Neural cell (in vitro differentiated cells): ENCODE measurements around the gene GRHL3.

Source experiments
- EP300 ChIP-seq: fragments of 450-650 bp; conservative IDR thresholded peaks from 2 replicates; pipeline ENCODE4 v1.6.1; 2014; ENCODE audit warnings: antibody characterized with exemption, mild to moderate bottlenecking, moderate library complexity; ENCODE audit not compliant: poor library complexity, severe bottlenecking
- EZH2 ChIP-seq: fragments of 200-600, 300-800 bp; shearing (Covaris generic), sonication (generic); IDR thresholded peaks from 2 replicates; pipeline ENCODE4 v1.6.1; 2014; ENCODE audit warnings: antibody characterized with exemption, low read length, borderline replicate concordance, mild to moderate bottlenecking; ENCODE audit not compliant: insufficient read depth, poor library complexity, severe bottlenecking
- POLR2AphosphoS5 ChIP-seq: IDR thresholded peaks from 2 replicates; pipeline ENCODE4 v1.6.1; 2012
- RAD21 ChIP-seq: fragments of 450-650 bp; conservative IDR thresholded peaks from 2 replicates; pipeline ENCODE4 v1.6.1; 2014; ENCODE audit warnings: antibody characterized with exemption, mild to moderate bottlenecking, moderate library complexity
- TF ChIP-seq, protein P1 (sequence below): fragments of 450-650 bp; IDR thresholded peaks from 2 replicates; pipeline ENCODE4 v1.5.1; 2014; ENCODE audit warnings: antibody characterized with exemption, mild to moderate bottlenecking, moderate library complexity; ENCODE audit not compliant: poor library complexity, severe bottlenecking
- TF ChIP-seq, protein P2 (sequence below): IDR thresholded peaks from 2 replicates; pipeline ENCODE4 v1.6.1; 2012; ENCODE audit warnings: borderline replicate concordance

DNA sequence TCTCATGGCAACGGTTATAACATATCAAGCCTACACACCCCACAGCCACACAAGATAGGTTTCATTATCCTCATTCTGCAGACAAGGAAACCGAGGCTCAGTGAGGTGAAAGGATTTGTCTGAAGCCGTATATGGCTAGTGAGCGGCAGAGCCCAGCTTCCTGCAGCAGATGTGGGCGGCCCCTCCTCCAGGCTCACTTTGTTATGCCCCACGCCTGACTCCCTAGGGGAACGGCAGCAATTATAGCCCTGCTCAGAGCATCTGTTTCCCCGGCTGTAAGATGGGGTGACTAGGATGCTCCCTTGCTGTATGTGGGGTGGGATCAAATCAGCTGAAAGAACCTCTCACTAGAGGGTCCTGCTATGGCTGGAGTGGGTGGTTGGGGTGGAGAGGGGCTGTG lies 22.1 kb downstream of the GRHL3 start:
- TF ChIP-seq, protein P1, sequence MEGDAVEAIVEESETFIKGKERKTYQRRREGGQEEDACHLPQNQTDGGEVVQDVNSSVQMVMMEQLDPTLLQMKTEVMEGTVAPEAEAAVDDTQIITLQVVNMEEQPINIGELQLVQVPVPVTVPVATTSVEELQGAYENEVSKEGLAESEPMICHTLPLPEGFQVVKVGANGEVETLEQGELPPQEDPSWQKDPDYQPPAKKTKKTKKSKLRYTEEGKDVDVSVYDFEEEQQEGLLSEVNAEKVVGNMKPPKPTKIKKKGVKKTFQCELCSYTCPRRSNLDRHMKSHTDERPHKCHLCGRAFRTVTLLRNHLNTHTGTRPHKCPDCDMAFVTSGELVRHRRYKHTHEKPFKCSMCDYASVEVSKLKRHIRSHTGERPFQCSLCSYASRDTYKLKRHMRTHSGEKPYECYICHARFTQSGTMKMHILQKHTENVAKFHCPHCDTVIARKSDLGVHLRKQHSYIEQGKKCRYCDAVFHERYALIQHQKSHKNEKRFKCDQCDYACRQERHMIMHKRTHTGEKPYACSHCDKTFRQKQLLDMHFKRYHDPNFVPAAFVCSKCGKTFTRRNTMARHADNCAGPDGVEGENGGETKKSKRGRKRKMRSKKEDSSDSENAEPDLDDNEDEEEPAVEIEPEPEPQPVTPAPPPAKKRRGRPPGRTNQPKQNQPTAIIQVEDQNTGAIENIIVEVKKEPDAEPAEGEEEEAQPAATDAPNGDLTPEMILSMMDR, result no peak
- TF ChIP-seq EP300, result no peak
- TF ChIP-seq, protein P2, sequence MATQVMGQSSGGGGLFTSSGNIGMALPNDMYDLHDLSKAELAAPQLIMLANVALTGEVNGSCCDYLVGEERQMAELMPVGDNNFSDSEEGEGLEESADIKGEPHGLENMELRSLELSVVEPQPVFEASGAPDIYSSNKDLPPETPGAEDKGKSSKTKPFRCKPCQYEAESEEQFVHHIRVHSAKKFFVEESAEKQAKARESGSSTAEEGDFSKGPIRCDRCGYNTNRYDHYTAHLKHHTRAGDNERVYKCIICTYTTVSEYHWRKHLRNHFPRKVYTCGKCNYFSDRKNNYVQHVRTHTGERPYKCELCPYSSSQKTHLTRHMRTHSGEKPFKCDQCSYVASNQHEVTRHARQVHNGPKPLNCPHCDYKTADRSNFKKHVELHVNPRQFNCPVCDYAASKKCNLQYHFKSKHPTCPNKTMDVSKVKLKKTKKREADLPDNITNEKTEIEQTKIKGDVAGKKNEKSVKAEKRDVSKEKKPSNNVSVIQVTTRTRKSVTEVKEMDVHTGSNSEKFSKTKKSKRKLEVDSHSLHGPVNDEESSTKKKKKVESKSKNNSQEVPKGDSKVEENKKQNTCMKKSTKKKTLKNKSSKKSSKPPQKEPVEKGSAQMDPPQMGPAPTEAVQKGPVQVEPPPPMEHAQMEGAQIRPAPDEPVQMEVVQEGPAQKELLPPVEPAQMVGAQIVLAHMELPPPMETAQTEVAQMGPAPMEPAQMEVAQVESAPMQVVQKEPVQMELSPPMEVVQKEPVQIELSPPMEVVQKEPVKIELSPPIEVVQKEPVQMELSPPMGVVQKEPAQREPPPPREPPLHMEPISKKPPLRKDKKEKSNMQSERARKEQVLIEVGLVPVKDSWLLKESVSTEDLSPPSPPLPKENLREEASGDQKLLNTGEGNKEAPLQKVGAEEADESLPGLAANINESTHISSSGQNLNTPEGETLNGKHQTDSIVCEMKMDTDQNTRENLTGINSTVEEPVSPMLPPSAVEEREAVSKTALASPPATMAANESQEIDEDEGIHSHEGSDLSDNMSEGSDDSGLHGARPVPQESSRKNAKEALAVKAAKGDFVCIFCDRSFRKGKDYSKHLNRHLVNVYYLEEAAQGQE, result no peak
- no peak for TF ChIP-seq EZH2
- no peak for TF ChIP-seq POLR2AphosphoS5
- no peak for TF ChIP-seq RAD21
